HG03066 (cell line): ENCODE results near the gene PITPNC1.
"Not testable (repeated sequence)": the region's sequence is repeated elsewhere in the genome, so short reads cannot be mapped to it uniquely, and the experiment has no call there.

ENCODE experiments used
- ATAC-seq: cut with Tn5 transposase; IDR thresholded peaks from one replicate; pipeline ENCODE4 v1.9.1; 2021; ENCODE audit warnings: low read depth; ENCODE audit not compliant: unreplicated experiment

The PITPNC1 gene

DNA sequence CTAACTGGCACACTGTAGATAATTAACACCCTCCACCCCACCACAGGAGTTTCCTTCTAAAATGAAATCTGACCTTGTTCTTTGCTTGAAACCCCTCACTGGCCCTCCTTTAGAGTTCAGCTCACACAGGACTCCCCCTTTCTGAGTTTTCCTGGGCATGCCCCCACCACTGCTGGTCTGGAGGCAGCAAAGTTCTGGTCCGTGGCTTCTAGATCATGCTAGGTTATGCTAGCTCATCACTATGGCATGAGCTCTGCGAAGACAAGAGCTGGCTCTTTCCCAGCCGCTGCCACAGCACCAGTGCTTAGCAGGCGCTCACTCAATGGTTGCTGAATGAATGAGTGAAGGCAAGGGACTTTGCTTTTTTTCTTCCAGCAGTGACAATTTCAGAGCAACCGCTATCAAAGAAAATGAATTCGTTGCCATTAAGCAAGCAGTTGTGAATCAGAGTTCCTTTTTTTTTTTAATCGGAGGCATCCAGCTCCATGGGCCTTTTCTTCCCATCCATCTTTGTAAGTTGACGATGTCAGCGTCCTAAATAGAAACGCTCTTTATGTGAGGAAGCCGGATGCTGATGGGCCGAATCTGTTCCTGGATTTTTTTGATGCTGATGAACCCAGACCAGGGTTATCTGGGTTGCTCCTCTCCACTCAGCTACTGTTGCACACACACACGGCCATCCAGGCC is 259.9 kb downstream of the PITPNC1 start:
- ATAC-seq: no peak

DNA sequence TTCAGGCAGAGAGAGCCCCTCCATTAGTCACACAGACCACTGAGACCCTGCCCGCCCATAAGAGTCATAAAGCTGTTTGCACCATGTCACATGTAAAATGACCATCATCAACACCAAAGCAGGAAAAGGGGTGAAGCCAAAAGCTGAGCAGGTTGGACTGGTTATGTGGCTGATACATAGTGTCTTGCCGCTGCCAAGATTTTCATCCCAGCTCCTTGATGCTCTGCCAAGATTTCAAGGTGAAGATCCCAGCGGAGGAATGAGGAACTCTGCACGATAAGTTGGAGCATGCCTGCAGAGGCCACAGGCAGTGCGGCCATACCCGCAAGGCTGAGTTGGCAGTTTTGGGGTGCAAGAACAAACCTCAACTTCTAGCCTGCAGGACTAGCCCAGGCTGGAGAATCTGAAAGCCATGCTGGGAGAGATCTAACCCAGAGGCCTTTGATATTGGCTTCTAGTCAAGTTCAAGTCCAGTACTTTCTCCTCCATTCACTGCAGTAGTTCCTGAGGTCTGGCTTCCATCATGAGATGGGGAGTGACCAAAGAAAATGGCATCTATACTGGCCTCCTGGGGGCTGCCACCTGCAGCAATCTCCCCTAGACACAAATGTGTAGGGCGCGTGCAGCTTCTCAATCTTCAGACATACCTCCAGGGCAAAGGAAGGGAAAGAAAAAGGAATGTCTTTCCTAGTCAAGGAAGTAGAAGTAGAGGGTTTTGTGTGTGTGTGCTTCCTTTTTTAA is 261.0 kb downstream of the PITPNC1 start:
- no peak for ATAC-seq

DNA sequence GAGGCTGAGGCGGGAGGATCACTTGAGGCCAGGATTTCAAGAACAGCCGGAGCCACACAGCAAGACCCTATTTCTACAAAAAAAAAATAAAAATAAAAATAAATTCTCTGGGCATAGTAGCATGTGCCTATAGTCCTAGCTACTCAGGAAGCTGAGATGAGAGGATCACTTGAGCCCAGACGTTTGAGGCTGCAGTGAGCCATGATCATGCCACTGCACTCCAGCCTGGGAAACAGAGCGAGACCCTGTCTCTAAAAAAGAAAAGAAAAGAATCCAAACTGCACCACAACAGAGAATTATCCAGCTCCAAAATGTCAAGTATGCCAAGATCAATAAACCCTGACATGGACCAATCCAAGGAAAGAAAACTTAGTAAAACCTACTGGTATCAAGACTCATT is 261.8 kb downstream of the PITPNC1 start:
- ATAC-seq: no peak

DNA sequence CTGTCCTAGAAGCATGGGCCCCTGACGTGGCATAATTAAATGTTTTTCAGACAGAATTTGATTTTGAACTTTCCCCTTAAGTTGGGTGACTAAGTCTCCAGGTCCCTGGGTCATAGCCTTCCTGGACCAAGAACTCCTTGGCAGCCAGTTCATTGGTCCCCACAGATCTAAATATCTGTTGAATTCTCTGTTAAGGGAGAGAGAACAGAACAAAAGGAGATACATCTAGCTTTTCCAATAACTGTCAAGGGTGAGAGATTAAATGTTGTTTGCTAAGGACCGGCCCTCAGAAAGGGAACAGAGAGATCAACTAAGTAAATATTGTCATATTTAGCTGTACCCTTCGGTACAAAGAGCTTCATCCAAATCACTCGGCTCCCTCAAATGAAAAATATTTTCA is 262.5 kb downstream of the PITPNC1 start:
- no peak for ATAC-seq

DNA sequence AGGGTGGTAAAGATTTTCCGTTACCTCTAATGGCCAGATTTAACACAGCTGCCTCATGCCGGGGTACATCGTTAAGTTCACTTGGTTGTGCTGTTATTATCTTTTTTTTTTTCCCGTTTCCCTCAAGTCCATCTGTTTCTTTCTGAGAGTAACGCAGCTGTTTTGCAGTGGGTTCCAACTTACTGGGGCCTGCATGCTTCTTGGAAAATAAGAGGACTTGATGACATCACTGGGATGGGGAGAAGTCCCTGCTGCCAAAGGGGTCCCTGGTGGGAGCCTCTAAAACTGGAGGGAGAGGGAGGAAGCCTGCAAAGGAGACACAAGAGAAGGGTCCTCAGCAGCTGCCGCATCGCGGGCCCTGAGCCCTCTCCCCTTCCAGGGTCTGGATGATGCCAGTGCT is 262.9 kb downstream of the PITPNC1 start:
- ATAC-seq: no peak

DNA sequence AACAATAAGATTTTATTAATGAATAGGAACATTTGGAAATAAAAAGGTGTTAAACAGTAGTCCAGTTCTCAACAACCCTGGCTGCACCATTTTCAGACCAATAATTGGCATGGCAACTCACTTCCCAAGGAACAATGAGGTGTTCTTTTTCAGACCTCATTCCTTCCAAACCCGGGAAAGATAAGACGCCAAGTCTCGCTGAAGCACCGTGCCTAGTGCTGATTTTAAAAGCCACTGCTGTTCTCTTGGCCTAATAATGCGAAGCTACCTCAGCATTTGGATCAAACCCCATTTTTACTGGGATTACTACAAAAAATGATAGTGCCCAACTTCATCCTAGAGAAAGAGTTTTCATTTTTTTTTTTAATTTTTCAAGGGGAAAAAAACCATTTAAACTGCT is 265.4 kb downstream of the PITPNC1 start:
- ATAC-seq: no peak

DNA sequence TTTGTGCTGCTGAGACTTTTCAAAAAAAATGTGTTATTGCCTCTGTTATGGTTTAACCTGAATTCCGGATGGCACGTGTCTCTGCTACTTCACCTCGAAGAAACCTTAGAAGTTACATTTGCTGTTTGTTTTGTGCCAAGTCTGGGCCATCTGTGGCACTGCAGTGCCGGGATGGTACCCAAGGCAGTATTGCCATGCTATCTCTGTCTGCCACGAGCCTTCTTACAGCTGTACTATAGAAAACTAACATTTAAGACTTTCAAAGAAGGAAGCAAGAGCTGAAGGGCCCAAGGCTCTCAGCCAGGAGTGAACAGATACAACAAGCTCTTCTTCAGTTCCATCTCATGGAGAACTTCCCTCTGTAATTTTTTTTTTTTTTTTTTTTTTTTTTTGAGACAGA is 267.0 kb downstream of the PITPNC1 start:
- ATAC-seq: no peak

DNA sequence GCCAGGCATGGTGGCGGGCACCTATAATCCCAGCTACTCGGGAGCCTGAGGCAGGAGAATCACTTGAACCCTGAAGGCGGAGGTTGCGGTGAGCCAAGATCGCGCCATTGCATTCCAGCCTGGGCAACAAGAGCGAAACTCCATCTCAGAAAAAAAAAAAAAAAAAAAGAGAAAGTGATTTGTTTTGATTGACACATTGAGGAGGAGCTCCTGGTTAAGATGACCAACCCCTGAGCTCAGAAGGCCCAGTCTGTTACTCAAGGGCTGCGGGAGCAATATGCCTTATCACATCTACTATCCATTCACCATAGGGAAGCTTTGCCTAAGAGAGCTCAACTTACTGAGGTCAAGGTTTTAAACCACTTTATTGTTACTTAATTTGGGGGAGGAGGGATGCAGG is 268.1 kb downstream of the PITPNC1 start:
- ATAC-seq: not testable (repeated sequence)

DNA sequence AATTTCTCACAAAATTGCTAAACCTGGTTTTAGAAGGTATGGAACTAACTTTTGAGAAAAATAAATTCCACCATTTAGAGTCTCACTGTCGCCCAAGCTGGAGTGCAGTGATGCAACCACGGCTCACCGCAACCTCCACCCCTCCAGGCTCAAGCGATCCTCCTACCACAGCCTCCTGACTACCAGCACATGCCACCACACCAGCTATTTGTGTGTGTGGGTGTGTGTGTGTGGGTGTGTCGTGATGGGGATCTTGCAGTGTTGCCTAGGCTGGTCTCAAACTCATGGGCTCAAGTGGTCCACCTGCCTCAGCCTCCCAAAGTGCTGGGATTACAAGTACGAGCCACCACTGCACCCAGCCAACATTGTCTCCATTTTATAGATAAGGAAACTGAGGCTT is 269.4 kb downstream of the PITPNC1 start:
- ATAC-seq: no peak

DNA sequence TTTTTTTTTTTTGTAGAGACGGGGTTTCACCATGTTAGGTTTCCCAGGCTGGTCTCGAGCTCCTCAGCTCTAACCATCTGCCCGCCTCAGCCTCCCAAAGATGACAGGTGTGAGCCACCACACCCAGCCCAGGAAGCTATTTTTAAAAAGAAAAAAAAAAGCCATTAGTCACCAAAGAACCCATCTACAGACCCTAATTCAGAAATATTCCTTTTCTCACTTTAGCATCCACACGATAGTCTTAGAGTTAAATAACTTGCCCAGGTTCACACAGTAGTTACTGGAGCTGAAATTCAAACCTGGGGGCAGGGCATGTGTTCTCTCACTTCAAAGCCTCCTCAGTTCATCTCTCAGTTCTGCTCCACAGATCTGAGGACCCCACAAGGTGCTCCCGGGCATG is 270.4 kb downstream of the PITPNC1 start:
- no peak for ATAC-seq

DNA sequence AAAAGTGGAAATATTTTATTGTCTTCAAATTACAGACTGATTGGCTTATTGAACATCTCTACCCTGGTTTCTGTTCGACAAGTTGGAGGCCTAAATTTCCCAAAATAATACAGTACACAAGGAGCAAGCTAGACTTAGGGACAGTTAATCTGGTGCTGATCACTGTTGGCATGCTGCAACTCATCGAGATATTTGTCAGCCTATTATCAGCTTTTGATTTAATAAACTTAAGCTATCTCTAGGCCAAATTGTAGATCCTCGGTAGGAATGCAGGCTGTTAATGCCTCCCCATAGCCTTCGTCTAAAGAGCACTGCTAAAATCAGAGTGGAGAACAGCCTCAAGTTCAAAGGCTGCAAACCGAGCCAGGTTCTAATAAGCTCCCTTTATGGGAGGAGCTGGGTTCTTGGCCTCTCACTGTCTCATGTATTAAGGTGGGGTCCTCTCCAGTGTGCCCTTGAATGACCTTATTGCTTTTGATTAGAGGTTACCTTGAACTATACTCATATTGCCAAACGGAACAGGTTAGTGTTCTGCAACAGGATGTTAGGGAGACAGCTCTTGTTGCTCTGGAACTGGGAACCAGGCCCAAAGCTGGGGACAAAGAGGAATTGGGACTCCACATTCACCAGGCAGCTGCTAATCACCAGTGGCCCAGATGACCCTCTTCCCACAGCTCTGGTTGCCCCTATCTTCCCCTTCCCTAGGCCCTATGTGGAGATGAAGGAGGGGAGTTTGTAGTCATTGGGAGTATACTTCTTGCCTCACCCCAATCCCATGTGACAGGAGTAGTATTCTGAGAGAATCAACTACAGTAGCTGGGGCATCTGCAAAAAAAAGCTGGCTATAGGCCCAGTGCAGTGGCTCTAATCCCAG is 271.2 kb downstream of the PITPNC1 start:
- ATAC-seq: no peak

DNA sequence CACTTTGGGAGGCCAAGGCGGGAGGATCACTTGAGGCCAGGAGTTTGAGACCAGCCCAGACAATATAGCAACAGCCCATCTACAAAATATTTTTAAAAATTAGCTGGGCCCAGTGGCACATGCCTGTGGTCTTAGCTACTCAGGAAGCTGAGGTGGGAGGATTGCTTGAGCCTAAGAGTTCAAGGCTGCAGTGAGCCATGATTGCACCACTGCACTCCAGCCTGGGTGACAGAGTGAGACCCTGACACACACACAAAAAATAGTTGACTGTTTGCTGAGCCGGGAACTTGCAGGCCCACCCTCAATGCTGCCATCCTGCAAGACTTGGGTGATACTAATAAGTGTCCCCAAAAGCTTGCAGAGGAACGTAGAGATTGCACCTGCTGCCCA is 271.8 kb downstream of the PITPNC1 start:
- not testable (repeated sequence) for ATAC-seq

DNA sequence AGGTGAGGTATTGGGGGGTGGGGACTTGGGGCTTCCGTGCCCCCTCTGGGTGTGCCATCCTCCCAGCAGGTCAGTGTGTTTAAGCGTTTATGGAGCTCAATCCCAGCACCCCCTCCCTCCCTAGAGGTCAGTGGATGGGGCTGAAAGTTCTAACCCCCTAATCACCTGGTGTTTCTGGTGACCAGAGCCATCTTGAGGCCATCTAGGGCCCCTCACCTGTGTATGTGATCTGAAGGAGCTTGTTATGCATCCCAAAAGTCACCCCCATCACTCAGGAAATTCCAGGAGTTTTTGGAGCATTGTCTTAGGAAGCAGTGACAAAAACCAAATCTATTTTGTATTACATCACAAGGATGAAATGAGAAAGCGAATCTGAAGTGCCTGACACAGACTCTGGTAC is 272.8 kb downstream of the PITPNC1 start:
- no peak for ATAC-seq

DNA sequence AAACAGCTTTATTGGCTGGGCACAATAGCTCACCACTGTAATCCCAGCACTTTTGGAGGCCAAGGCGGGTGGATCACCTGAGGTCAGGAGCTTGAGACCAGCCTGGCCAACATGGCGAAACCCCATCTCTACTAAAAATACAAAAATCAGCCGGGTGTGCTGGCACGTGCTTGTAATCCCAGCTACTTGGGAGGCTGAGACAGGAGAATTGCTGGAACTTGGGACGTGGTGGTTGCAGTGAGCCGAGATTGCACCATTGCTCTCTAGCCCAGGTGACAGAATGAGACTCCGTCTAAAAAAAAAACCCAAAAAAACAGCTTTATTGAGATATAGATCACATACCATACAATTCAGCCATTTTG is 274.1 kb downstream of the PITPNC1 start:
- not testable (repeated sequence) for ATAC-seq

DNA sequence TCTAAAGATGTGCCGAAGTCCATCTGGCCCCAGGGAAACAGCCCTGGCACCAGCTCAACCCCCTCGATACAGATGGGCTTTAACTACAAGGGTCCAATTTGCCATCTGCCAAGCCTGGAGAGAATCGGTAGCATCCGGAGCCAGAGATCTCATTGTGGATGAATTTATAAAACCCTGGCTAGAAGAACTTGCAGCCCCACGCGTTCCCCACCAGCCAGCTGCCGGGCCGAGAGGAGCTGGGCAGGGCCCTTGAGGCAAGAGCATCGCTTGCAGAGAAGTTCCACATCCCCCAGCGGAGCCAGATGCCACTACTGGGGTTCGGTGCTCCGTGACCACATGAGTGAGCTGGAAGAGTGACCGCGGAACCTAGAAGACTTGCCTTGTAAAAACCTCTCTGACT is 275.4 kb downstream of the PITPNC1 start:
- ATAC-seq: no peak

DNA sequence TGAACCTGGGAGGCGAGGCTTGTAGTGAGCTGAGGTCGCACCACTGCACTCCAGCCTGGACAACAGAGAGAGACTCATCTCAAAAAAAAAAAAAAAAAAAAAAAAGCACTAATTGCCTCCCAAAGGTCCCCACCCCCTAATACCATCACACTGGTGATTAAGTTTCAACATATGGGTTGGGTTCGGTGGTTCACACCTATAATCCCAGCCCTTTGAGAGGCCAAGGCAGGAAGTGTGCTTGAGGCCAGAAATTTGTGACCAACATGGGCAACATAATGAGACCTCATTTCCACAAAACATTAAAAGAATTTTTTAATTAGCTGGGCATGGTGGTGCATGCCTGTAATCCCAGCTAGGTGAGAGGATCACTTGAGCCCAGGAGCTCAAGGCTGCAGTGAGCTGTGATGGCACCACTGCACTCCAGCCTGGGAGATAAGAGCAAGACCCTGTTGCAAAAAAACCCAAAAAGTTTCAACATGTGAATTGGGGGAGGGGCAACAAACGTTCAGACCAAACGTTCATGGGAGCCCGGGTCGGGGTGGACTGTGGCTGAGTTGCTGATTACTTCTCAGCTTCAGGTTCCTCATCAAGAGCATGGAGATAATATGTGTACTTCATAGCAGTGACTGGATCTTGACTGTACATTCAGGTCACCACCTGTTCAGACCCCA is 278.5 kb downstream of the PITPNC1 start:
- no peak for ATAC-seq

DNA sequence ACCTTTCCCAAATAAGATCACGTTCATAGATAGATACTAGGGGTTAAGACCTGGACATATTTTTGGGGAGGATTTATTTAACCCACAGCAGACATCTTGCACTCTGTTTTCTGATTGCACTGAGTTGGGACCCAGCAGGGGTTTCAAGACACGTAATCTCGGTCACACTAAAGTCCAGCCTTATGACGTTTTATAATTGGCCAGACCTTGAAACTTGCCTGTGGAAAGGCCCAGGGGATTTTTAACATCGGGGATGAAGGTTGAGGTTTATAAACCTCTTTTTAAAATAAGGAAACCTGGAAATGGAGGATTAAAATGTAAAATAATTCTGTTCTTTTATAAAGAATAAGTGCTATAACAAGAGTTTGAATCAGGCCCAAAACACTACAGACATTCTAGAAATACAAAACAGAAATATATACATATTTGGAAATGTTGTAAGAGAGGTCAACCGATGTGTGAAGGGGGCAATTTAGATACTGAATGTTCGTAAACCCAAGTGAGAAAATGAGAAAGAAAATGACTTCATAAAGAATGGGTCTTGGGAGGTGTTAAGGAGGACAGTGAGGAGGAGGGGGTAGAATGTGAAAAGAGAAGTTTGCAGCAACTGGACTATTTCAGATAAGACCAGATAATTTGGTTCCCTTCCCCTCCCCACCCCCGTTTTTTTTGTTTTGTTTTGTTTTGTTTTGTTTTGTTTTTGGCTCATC is 279.6 kb downstream of the PITPNC1 start:
- ATAC-seq: no peak

DNA sequence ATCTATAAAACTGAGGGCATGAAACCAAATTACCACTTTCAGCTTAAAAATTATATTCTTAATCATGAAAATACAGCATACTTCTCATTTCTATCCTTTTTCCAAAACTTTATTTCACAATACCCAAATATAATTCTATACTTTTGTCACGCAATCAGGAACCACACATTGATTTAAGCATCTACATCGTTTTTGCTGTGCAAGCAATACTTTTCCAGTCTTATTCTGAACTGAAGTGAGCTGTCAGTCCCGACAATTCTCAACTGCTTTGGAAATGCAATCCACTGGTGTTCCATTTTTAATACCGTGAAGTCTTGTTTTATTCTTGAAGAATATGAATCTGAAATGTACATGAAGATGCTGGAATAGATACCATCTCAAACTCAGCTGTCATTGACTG is 280.5 kb downstream of the PITPNC1 start:
- ATAC-seq: no peak

DNA sequence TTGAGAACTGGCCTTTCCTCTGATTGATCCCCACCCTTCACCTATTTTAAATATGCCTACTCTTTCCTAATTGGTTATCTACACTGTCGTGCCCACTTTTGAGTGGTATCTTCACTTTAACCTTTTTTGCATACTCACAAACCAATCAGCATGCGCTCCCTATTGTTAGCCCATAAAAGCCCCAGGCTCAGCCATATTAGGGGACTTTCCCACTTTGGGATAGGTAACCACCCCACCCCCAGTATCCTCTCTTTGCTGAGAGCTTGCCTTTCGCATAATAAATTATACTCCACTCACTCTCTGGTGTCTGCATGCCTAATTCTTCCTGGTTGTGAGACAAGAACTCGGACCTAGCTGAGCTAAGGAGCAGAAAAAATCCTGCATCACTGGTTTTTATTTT is 281.2 kb downstream of the PITPNC1 start:
- no peak for ATAC-seq

DNA sequence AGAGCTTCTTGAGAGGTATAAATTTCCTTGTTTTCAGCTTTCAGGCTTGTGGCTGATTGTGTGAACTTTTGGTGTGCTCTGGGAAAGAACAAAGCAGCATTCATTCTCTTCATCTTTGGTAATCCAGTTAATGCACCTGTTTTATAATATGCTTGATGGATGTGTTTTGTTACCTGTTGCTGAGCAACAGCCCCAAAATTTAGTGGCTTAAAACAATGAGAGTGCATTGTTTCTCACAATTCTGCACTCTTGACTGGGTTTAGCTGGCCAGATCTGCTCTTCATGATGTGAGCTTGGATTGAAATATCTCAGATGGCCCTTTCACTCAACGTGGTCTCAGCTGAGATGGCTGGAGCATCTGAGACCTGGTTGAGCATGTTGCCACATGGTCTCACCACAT is 281.9 kb downstream of the PITPNC1 start:
- no peak for ATAC-seq
